MCF 10A (cell line): ENCODE data around the gene PPFIA1. TPM values are rescaled to one million over a fixed set of nuclear protein-coding genes. Genes with fewer than 3 reads are reported as not detected.

ENCODE experiments used
- BruUV-seq: library from RNA; stranded (reverse); fragments of 400-500 nt; replicated peaks from 2 replicates; lab custom pipeline; 2021; lab: Mats Ljungman, UMichigan
- CTCF ChIA-PET: fragments of 300-600 bp; sonication (Branson Sonifier 250); formaldehyde crosslinking; extraction: SDS; loops from one replicate; lab custom pipeline; 2021; ENCODE audit warnings: antibody characterized with exemption, inconsistent platforms; lab: Yijun Ruan, JAX
- POLR2A ChIA-PET: fragments of 300-600, 350-650 bp; sonication (Branson Sonifier 250); formaldehyde crosslinking; extraction: SDS; loops from one replicate; lab custom pipeline; 2020; ENCODE audit warnings: antibody characterized with exemption, inconsistent platforms; lab: Yijun Ruan, JAX
- DNase-seq: peaks from one replicate; pipeline ENCODE4 v3.0.0-alpha.2; 2018; ENCODE audit not compliant: unreplicated experiment
- H3K27ac Mint-ChIP-seq: one replicate; pipeline ENCODE4 v1.8.0; 2022; ENCODE audit warnings: mild to moderate bottlenecking, low read depth, mixed read lengths; ENCODE audit not compliant: unreplicated experiment
- H3K27me3 Mint-ChIP-seq: one replicate; pipeline ENCODE4 v1.8.0; 2022; ENCODE audit warnings: mixed read lengths; ENCODE audit not compliant: insufficient read depth, unreplicated experiment
- H3K36me3 Mint-ChIP-seq: one replicate; pipeline ENCODE4 v1.8.0; 2022; ENCODE audit warnings: mild to moderate bottlenecking, moderate library complexity, mixed read lengths; ENCODE audit not compliant: insufficient read depth, unreplicated experiment
- H3K4me1 Mint-ChIP-seq: one replicate; pipeline ENCODE4 v1.8.0; 2022; ENCODE audit warnings: mixed read lengths; ENCODE audit not compliant: insufficient read depth, unreplicated experiment
- H3K4me3 Mint-ChIP-seq: one replicate; pipeline ENCODE4 v1.8.0; 2022; ENCODE audit warnings: mild to moderate bottlenecking, moderate library complexity, mixed read lengths; ENCODE audit not compliant: unreplicated experiment
- H3K9me3 Mint-ChIP-seq: one replicate; pipeline ENCODE4 v1.8.0; 2022; ENCODE audit warnings: mixed read lengths; ENCODE audit not compliant: unreplicated experiment
- CTCF ChIP-seq: fragments of 200-600 bp; IDR thresholded peaks from one replicate; pipeline ENCODE4 v1.8.0; 2022; ENCODE audit warnings: antibody characterized with exemption, mild to moderate bottlenecking; ENCODE audit not compliant: unreplicated experiment
- intact Hi-C: fragments of 100-400 bp; cut with micrococcal nuclease; formaldehyde crosslinking; loops from 2 replicates; pipeline ENCODE4 v1.14.1; 2022
- total RNA-seq: library from RNA; stranded (reverse); gene quantifications from 2 replicates; pipeline ENCODE4 v1.2.3, GENCODE V29; 2022

The PPFIA1 gene
- total RNA-seq, 1 experiment from 2014 or later, result 78.8 TPM

DNA sequence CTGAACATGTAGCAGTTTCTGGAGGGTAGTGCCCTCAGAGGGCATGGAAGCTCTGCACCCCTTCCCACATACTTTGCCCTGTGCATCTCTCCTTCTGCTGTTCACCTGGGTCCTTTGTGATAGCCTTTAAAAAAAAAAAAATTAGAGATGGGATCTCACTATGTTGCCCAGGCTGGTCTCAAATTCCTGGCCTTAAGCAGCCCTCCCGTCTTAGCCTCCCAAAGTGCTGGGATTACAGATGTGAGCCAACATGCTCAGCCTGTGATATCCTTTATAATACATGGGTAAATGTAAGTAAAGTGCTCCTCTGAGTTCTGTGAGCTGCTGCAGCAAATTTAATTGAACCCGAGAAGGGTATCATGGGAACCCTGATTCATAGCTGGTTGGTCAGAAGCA lies 33.7 kb downstream of the PPFIA1 start:
- no peak for TF ChIP-seq CTCF
- ChIA-PET CTCF (interaction anchor here (0.7 kb wide), 1 partner anchor 1657 kb away, joined by 3 read pairs; no protein-coding TSS in a partner anchor), POLR2A (no interaction called here)
- no peaks in the 10 kb centered on the region for H3K9me3 Mint-ChIP-seq
- no peak overlapping the region for H3K4me3 Mint-ChIP-seq
- H3K36me3 Mint-ChIP-seq, result peaks cover 50% of the 10 kb centered on the region
- BruUV-seq, result no TSS peak
- no peak for DNase-seq
- intact Hi-C loops, result no loop called here
- H3K27ac Mint-ChIP-seq, result no peak overlapping the region
- peaks cover 16% of the 10 kb centered on the region for H3K4me1 Mint-ChIP-seq
- H3K27me3 Mint-ChIP-seq, result no peaks in the 10 kb centered on the region

- H3K27me3 Mint-ChIP-seq, result no peaks in the 10 kb centered on the region
- ChIA-PET POLR2A (no interaction called here), CTCF (no interaction called here)
- peak overlapping the region; percentile 54 for H3K27ac Mint-ChIP-seq
- no peak overlapping the region for H3K4me3 Mint-ChIP-seq
- H3K9me3 Mint-ChIP-seq, result no peaks in the 10 kb centered on the region
- no TSS peak for BruUV-seq
- DNase-seq, result no peak
- H3K4me1 Mint-ChIP-seq, result peaks cover 16% of the 10 kb centered on the region
- TF ChIP-seq CTCF, result no peak
- intact Hi-C loops, result no loop called here
- peaks cover 41% of the 10 kb centered on the region for H3K36me3 Mint-ChIP-seq
These were observed 35.0 kb downstream of the PPFIA1 start for GRCh38 chr11:70305501-70305900.

DNA sequence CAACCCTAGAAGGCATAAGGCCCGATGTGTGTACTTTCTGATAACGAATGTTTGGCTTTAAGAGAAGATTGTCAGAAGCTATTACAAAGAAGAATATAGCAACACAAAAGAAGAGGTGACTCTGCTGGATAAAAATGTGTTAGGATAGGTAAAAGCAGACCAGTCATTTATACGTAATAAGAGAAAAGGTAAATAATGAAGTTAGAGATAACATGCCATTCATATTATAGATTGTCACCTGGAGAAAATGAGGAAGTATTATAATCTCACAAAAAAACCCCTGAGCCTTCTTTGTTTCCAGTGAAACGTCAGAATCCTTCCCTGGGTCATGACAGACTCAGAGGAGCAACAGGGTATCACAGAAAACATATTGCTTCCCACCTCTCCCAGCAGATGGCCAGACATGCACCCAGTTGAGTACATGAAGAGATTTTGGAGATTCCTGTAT lies 36.1 kb downstream of the PPFIA1 start:
- Mint-ChIP-seq H3K4me3 (no peak overlapping the region), H3K36me3 (peaks cover 39% of the 10 kb centered on the region)
- POLR2A ChIA-PET, result no interaction called here

DNA sequence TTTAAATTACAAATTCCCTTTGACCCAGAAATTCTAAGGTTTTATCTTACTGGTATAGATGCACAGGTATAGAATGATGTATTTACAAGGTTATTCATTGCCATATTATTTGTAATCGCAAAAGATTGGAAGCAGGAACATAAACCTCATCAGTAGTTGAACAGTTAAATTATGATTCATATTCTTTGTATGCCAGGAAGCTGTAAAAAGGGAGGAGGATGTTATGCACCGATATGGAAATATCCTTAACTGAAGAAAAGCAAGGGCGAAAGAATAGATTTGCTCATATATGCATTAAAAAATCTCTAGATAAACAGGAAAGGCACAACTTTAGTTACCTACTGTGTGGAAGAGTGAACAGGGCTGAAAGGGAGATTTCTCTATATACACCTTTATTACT lies 36.7 kb downstream of the PPFIA1 start:
- ChIA-PET POLR2A (no interaction called here), CTCF (interaction anchor here (0.6 kb wide), 1 partner anchor 32 kb away, joined by 5 read pairs; no protein-coding TSS in a partner anchor)
- H3K9me3 Mint-ChIP-seq, result no peaks in the 10 kb centered on the region
- TF ChIP-seq CTCF, result no peak
- H3K36me3 Mint-ChIP-seq, result peaks cover 45% of the 10 kb centered on the region
- peaks cover 16% of the 10 kb centered on the region for H3K4me1 Mint-ChIP-seq
- no TSS peak for BruUV-seq
- H3K27me3 Mint-ChIP-seq, result no peaks in the 10 kb centered on the region
- H3K4me3 Mint-ChIP-seq, result no peak overlapping the region
- DNase-seq, result peak; percentile 4
- peak overlapping the region; percentile 35 for H3K27ac Mint-ChIP-seq
- intact Hi-C loops, result no loop called here

More for the DNA sequence above, 36.1 kb downstream of the PPFIA1 start:
- Mint-ChIP-seq H3K9me3 (no peaks in the 10 kb centered on the region), H3K27me3 (no peaks in the 10 kb centered on the region), H3K4me1 (peaks cover 16% of the 10 kb centered on the region), H3K27ac (no peak overlapping the region)
- CTCF ChIA-PET, result no interaction called here
- TF ChIP-seq CTCF, result no peak
- no TSS peak for BruUV-seq
- DNase-seq, result no peak
- intact Hi-C loops, result no loop called here
